ENCODE measurements around the gene ZNF791. TPM values are rescaled to one million over a fixed set of nuclear protein-coding genes. Genes with fewer than 3 reads are reported as not detected.
A peak's percentile ranks its signal among the peaks of the same experiment; 100 is the strongest.

Gene ZNF791
- total RNA-seq, 2 experiments from 2014 or later: 7.8 to 17.1 TPM

DNA sequence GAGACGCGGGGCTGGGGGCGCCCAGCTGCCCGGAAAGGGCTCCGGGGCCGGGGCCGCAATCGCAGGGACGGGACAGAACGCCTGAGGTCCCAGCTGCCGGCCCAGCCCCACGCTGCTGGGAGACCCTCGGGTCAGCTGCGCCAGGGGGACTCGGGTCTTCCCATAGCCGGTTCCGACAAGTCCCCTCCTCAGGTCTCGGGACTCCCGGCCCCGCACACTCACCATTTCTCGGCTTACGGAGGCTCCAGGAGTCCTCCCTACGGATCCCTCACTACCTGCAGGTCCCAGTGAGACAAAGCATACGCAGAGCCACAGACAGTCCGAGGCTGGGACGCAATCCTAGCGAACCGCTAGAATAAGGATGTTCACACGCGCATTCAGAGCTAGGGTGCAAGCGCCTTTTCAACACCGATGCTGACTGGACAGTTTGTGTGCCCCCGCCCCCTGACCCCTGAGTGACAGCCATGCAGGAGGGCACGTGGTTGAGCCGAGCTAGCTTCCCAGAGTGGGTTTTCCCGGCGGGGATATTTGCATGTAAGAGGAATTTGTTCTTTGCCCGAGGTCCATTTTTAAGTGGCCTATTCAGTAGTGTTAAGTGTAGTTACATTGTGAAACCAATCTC, 13.7 kb upstream of the ZNF791 start:
- Histone ChIP-seq H3K4me2 (ENCODE audit: low read length) (no peak overlapping the region), H3K9me2 (ENCODE audit: insufficient read depth, low read length) (no peaks in the 10 kb centered on the region), H4K20me1 (ENCODE audit: insufficient read depth, low read length) (no peaks in the 10 kb centered on the region), H3K79me2 (ENCODE audit: insufficient read depth, low read depth, low read length) (no peaks in the 10 kb centered on the region), H2AFZ (ENCODE audit: low read length) (no peak overlapping the region), H3K4me3 (ENCODE audit: low read depth, low read length, poor library complexity, severe bottlenecking) (no peak overlapping the region), H3K27ac (ENCODE audit: low read depth, low read length, poor library complexity, severe bottlenecking) (no peak overlapping the region), H3K9me3 (ENCODE audit: low read length) (no peaks in the 10 kb centered on the region), H3K36me3 (ENCODE audit: insufficient read depth, low read length) (no peaks in the 10 kb centered on the region; the same call in 1 of the 2 replicates), H3K4me1 (ENCODE audit: insufficient read depth, low read length, poor library complexity, severe bottlenecking) (no peaks in the 10 kb centered on the region)
- BruUV-seq (replicated peaks): no TSS peak
- intact Hi-C loops (cut with micrococcal nuclease; ENCODE audit: unreplicated experiment): no loop called here
- no peak for TF ChIP-seq EZH2phosphoT487 (IDR thresholded peaks at IDR 0.05; ENCODE audit: borderline replicate concordance, low read depth, low read length)
- TF ChIP-seq, protein P1, sequence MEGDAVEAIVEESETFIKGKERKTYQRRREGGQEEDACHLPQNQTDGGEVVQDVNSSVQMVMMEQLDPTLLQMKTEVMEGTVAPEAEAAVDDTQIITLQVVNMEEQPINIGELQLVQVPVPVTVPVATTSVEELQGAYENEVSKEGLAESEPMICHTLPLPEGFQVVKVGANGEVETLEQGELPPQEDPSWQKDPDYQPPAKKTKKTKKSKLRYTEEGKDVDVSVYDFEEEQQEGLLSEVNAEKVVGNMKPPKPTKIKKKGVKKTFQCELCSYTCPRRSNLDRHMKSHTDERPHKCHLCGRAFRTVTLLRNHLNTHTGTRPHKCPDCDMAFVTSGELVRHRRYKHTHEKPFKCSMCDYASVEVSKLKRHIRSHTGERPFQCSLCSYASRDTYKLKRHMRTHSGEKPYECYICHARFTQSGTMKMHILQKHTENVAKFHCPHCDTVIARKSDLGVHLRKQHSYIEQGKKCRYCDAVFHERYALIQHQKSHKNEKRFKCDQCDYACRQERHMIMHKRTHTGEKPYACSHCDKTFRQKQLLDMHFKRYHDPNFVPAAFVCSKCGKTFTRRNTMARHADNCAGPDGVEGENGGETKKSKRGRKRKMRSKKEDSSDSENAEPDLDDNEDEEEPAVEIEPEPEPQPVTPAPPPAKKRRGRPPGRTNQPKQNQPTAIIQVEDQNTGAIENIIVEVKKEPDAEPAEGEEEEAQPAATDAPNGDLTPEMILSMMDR (conservative IDR thresholded peaks at IDR 0.05; ENCODE audit: low read length): no peak
- no peak for DNase-seq (ENCODE audit: low spot score)
- ChIA-PET CTCF (ENCODE audit: unreplicated experiment) (no interaction called here), POLR2A (no interaction called here)

DNA sequence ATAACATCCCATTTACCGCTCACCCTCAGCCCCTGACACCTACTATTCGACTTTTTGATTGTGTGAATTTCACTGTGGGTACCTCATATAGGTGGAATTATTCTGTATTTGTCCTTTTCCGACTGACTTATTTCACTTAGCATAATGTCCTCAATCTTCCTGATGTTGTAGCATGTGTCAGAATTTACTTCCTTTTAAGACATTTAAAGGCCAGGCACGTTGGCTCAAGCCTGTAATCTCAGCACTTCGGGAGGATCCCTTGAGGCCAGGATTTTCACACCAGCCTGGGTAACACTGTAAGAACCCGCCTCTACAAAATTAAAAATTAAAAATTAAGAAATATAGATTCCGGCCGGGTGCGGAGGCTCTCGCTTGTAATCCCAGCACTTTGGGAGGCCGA, 13.1 kb upstream of the ZNF791 start:
- Histone ChIP-seq H3K4me3 (ENCODE audit: low read depth, low read length, poor library complexity, severe bottlenecking) (no peak overlapping the region), H3K9me2 (ENCODE audit: insufficient read depth, low read length) (no peaks in the 10 kb centered on the region), H3K4me1 (ENCODE audit: insufficient read depth, low read length, poor library complexity, severe bottlenecking) (no peaks in the 10 kb centered on the region), H3K36me3 (ENCODE audit: insufficient read depth, low read length) (peaks cover 5% of the 10 kb centered on the region; the same call in 1 of the 2 replicates), H2AFZ (ENCODE audit: low read length) (no peak overlapping the region), H4K20me1 (ENCODE audit: insufficient read depth, low read length) (no peaks in the 10 kb centered on the region), H3K27ac (ENCODE audit: low read depth, low read length, poor library complexity, severe bottlenecking) (no peak overlapping the region), H3K79me2 (ENCODE audit: insufficient read depth, low read depth, low read length) (no peaks in the 10 kb centered on the region), H3K4me2 (ENCODE audit: low read length) (no peak overlapping the region), H3K9me3 (ENCODE audit: low read length) (no peaks in the 10 kb centered on the region)
- intact Hi-C loops (cut with micrococcal nuclease; ENCODE audit: unreplicated experiment): no loop called here
- BruUV-seq (replicated peaks): no TSS peak
- no peak for DNase-seq (ENCODE audit: low spot score)
- ChIA-PET CTCF (ENCODE audit: unreplicated experiment) (no interaction called here), POLR2A (no interaction called here)
- TF ChIP-seq EZH2phosphoT487 (IDR thresholded peaks at IDR 0.05; ENCODE audit: borderline replicate concordance, low read depth, low read length): no peak
- TF ChIP-seq, protein P1 (conservative IDR thresholded peaks at IDR 0.05; ENCODE audit: low read length): no peak

- H3K9me2 ChIP-seq (ENCODE audit: insufficient read depth, low read length): no peaks in the 10 kb centered on the region
- peaks cover 6% of the 10 kb centered on the region for H3K4me1 ChIP-seq (ENCODE audit: insufficient read depth, low read length, poor library complexity, severe bottlenecking)
- TF ChIP-seq, protein P1 (conservative IDR thresholded peaks at IDR 0.05; ENCODE audit: low read length): no peak
- TF ChIP-seq EZH2phosphoT487 (IDR thresholded peaks at IDR 0.05; ENCODE audit: borderline replicate concordance, low read depth, low read length): no peak
- no peak overlapping the region for H3K4me3 ChIP-seq (ENCODE audit: low read depth, low read length, poor library complexity, severe bottlenecking)
- intact Hi-C loops (cut with micrococcal nuclease; ENCODE audit: unreplicated experiment): no loop called here
- no peak overlapping the region for H3K27ac ChIP-seq (ENCODE audit: low read depth, low read length, poor library complexity, severe bottlenecking)
- POLR2A ChIA-PET: interaction anchor here (0.7 to 0.8 kb wide), 2 partner anchors 10 to 41 kb away, joined by 3 read pairs; no protein-coding TSS in a partner anchor
- peaks cover 21% of the 10 kb centered on the region for H3K36me3 ChIP-seq (ENCODE audit: insufficient read depth, low read length)
- H3K9me3 ChIP-seq (ENCODE audit: low read length): no peaks in the 10 kb centered on the region
- BruUV-seq (replicated peaks): no TSS peak
- H4K20me1 ChIP-seq (ENCODE audit: insufficient read depth, low read length): no peaks in the 10 kb centered on the region
- CTCF ChIA-PET (ENCODE audit: unreplicated experiment): no interaction called here
- no peaks in the 10 kb centered on the region for H3K79me2 ChIP-seq (ENCODE audit: insufficient read depth, low read depth, low read length)
- no peak overlapping the region for H2AFZ ChIP-seq (ENCODE audit: low read length)
- peak; percentile 12 for DNase-seq (ENCODE audit: low spot score)
- H3K4me2 ChIP-seq (ENCODE audit: low read length): no peak overlapping the region
These were observed 7.0 kb upstream of the ZNF791 start for GRCh38 chr19:12603714-12604113.
